ENCODE measurements around the gene LEMD3. TPM values are rescaled to one million over a fixed set of nuclear protein-coding genes. Genes with fewer than 3 reads are reported as not detected.

LEMD3 gene
- total RNA-seq, 1 experiment from 2014 or later = 57.8 TPM

GRCh38 chr12:65133879-65134278, 35.5 kb upstream of the LEMD3 start:
- Histone ChIP-seq H2AFZ (ENCODE audit: low read length) (no peak overlapping the region), H3K9me2 (replicated peaks; ENCODE audit: low read length) (no peaks in the 10 kb centered on the region), H4K20me1 (ENCODE audit: low read length) (no peaks in the 10 kb centered on the region), H3K79me2 (ENCODE audit: low read length) (no peaks in the 10 kb centered on the region), H3K27ac (ENCODE audit: low read length) (no peak overlapping the region), H3K36me3 (ENCODE audit: low read depth, low read length) (no peaks in the 10 kb centered on the region), H3K9me3 (ENCODE audit: low read length) (no peaks in the 10 kb centered on the region), H3K27me3 (ENCODE audit: low read length) (peaks cover 84% of the 10 kb centered on the region), H3K4me1 (ENCODE audit: insufficient read depth, low read length) (no peaks in the 10 kb centered on the region), H3K4me3 (ENCODE audit: low read length) (no peak overlapping the region), H3F3A (ENCODE audit: low read length, unreplicated experiment) (no peaks in the 10 kb centered on the region), H3K4me2 (ENCODE audit: low read length) (no peak overlapping the region), H3K9ac (ENCODE audit: low read length) (no peak overlapping the region)
- TF ChIP-seq EZH2 (IDR thresholded peaks at IDR 0.05; ENCODE audit: low read length, unreplicated experiment) = no peak
- no peak for TF ChIP-seq EZH2phosphoT487 (IDR thresholded peaks at IDR 0.05; ENCODE audit: borderline replicate concordance, low read length)
- DNase-seq (no peak), ATAC-seq (no peak)
- POLR2A ChIA-PET (ENCODE audit: unreplicated experiment) = interaction anchor here (0.6 kb wide), 1 partner anchor 1632 kb away, joined by 3 read pairs; no protein-coding TSS in a partner anchor
- BruUV-seq (replicated peaks) = no TSS peak
- intact Hi-C loops (cut with micrococcal nuclease) = no loop called here
- CTCF ChIA-PET = no interaction called here

DNA sequence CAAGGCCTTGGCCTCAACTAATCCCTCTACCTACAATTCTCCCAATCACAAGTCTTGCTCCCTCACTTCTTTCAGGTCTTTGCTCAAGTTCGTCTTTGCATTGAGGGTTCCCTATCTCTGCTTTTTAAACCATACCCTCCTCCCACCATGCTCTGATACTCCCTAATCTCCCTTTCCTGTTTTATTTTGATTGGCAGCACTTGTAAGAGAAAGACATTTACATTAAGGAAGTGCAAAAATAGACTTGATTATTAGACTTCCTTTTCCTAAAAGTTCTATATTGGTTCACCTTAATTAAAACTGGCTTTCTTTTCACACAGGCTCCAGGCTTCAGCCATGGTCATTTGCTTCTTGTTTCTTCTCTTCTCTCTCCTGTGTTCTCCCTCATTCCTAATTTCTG, 30.0 kb upstream of the LEMD3 start:
- Histone ChIP-seq H3F3A (ENCODE audit: low read length, unreplicated experiment) (no peaks in the 10 kb centered on the region), H3K9me2 (replicated peaks; ENCODE audit: low read length) (no peaks in the 10 kb centered on the region), H4K20me1 (ENCODE audit: low read length) (no peaks in the 10 kb centered on the region), H3K4me3 (ENCODE audit: low read length) (no peak overlapping the region), H3K79me2 (ENCODE audit: low read length) (no peaks in the 10 kb centered on the region), H3K4me1 (ENCODE audit: insufficient read depth, low read length) (no peaks in the 10 kb centered on the region), H3K27ac (ENCODE audit: low read length) (no peak overlapping the region), H3K27me3 (ENCODE audit: low read length) (peaks cover 93% of the 10 kb centered on the region), H3K4me2 (ENCODE audit: low read length) (no peak overlapping the region), H3K36me3 (ENCODE audit: low read depth, low read length) (no peaks in the 10 kb centered on the region), H3K9me3 (ENCODE audit: low read length) (no peaks in the 10 kb centered on the region), H3K9ac (ENCODE audit: low read length) (no peak overlapping the region), H2AFZ (ENCODE audit: low read length) (no peak overlapping the region)
- TF ChIP-seq EZH2phosphoT487 (IDR thresholded peaks at IDR 0.05; ENCODE audit: borderline replicate concordance, low read length) (no peak), CTCF (conservative IDR thresholded peaks at IDR 0.05; ENCODE audit: low read depth, low read length) (no peak), EZH2 (IDR thresholded peaks at IDR 0.05; ENCODE audit: low read length, unreplicated experiment) (no peak)
- CTCF ChIA-PET = no interaction called here
- no TSS peak for BruUV-seq (replicated peaks)
- intact Hi-C loops (cut with micrococcal nuclease) = no loop called here
- no peak for DNase-seq
- ATAC-seq = no peak
- POLR2A ChIA-PET (ENCODE audit: unreplicated experiment) = no interaction called here

DNA sequence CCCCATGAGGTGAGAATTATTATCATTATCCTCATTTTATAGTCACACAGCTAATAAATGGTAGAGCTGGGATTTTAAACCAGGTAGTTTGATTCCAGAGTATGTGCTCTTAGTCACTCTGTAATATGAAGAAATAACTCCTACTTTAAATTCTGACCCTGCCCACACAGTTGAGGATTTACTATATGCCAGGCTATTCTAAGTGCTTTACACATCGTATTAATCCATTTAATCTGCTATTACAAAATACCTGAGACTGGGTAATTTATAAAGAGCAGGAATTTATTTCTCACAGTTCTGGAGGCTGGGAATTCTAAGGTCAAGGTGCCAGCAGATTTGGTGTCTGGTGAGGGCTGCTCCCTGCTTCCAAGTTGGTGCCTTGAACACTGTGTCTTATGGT, 28.6 kb upstream of the LEMD3 start:
- CTCF ChIA-PET = interaction anchor here (0.5 kb wide), 1 partner anchor 343 kb away, joined by 3 read pairs; no protein-coding TSS in a partner anchor
- POLR2A ChIA-PET (ENCODE audit: unreplicated experiment) = no interaction called here
- no peak for TF ChIP-seq CTCF (conservative IDR thresholded peaks at IDR 0.05; ENCODE audit: low read depth, low read length)
- TF ChIP-seq EZH2phosphoT487 (IDR thresholded peaks at IDR 0.05; ENCODE audit: borderline replicate concordance, low read length) = no peak
- no peak for TF ChIP-seq EZH2 (IDR thresholded peaks at IDR 0.05; ENCODE audit: low read length, unreplicated experiment)

More for the DNA sequence above, 28.6 kb upstream of the LEMD3 start:
- Histone ChIP-seq H4K20me1 (ENCODE audit: low read length) (no peaks in the 10 kb centered on the region), H3K9me2 (replicated peaks; ENCODE audit: low read length) (no peaks in the 10 kb centered on the region), H3K4me2 (ENCODE audit: low read length) (no peak overlapping the region), H3K27ac (ENCODE audit: low read length) (no peak overlapping the region), H3K9ac (ENCODE audit: low read length) (no peak overlapping the region), H3K27me3 (ENCODE audit: low read length) (peaks cover 98% of the 10 kb centered on the region), H3K4me3 (ENCODE audit: low read length) (no peak overlapping the region), H3K79me2 (ENCODE audit: low read length) (no peaks in the 10 kb centered on the region), H3K9me3 (ENCODE audit: low read length) (no peaks in the 10 kb centered on the region), H3K4me1 (ENCODE audit: insufficient read depth, low read length) (no peaks in the 10 kb centered on the region), H3F3A (ENCODE audit: low read length, unreplicated experiment) (no peaks in the 10 kb centered on the region), H2AFZ (ENCODE audit: low read length) (no peak overlapping the region), H3K36me3 (ENCODE audit: low read depth, low read length) (no peaks in the 10 kb centered on the region)
- no TSS peak for BruUV-seq (replicated peaks)
- intact Hi-C loops (cut with micrococcal nuclease) = no loop called here
- no peak for DNase-seq
- no peak for ATAC-seq
